Embryonic facial prominence (tissue), 1 donor: ENCODE measurements around the gene TANC1.

Experiments used
- DNase-seq: peaks from one replicate; pipeline ENCODE4 v3.0.0-alpha.2; 2016; ENCODE audit errors: extremely low spot score

The TANC1 gene

DNA sequence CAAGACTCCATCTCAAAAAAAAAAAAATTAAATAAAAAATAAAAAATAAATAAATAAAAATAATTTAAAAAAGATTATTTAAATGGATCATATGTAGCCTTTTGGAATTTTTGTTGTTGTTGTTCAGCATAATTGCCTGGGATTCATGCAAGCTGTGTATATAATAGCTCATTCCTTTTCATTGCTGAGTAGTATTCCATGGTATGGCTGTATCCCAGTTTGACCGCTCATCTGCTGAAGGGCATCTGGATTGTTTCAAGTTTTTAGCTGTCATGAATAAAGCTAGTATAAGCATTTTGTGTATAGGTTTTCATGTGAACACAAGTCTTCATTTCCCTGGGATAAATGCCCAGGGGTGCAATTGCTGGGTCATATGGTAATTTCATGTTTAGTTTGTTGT is 6.4 kb upstream of the TANC1 start:
- no peak for DNase-seq

DNA sequence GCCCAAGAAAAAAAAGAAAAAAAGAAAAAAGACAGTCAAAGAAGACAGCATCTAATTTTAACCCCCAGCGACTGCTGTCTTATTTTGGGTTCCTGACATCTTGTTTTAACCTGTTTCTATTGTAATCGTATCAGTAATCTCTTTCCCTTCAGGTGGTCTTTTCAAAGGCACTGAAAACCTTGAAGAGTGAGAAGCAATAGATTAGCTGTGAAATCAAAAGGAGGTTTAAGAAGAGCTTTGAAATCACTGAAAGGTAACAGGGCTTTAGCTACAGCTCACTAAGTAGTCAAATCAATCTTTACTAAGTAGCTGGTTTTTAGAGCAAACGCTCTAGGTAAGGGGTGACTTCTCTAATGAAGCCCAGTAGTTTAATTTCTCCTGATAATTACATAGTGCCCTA is 5.4 kb upstream of the TANC1 start:
- no peak for DNase-seq

DNA sequence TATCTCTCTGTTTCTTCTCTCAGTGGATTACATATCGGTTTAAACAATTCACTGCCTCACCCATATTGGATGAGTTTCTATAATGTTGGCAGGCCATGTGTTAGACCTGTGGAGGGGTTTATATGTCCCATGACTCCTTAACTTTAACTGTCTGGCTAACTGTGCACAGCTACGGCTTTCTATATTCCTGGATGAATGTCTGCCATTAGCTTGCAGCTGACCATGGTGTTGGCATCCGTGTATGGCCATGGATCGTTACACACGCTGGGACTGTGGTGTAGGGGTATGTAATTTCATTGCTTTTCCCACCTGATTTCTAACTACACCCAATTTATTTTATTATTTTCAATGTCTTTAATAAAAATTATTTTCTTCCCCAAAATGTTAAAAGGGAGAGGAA is 3.3 kb upstream of the TANC1 start:
- DNase-seq: no peak

DNA sequence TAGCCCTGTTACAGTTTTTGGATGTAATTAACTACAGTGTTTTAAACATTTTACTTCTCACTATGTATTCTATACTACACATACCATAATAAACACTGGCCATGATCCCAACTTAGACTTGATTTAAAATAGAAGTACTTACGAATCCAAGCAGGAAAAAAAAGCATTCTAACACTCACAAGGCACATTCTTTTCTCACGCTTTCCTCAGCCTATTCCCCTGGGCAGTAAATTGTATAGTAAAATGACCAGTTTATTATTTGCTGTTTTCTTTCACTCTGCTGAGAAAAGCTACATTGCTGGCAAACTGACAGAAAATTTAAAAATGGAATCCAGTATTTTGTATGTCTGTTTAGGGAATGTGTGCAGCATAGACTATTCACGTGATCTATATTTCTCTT is 2.8 kb upstream of the TANC1 start:
- no peak for DNase-seq

DNA sequence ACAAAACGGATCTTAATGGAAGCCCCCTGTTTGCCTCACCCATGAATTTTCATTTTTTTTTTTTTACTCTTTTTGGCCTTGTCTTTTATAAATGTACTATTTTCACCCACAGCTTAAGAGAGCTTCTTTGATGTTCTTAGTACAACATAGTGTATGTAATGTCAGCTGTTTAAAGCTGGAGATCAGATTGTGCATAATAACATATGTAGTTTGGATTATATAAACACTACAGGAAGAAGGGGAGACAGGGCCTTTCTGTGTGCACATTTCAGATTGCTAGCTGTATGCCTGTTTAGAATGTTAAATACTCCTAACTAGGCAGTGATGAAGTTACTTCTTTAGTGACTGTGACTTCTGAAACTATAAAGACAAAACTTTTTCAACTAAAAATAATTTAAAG is 2.1 kb upstream of the TANC1 start:
- peak; percentile 49 for DNase-seq

DNA sequence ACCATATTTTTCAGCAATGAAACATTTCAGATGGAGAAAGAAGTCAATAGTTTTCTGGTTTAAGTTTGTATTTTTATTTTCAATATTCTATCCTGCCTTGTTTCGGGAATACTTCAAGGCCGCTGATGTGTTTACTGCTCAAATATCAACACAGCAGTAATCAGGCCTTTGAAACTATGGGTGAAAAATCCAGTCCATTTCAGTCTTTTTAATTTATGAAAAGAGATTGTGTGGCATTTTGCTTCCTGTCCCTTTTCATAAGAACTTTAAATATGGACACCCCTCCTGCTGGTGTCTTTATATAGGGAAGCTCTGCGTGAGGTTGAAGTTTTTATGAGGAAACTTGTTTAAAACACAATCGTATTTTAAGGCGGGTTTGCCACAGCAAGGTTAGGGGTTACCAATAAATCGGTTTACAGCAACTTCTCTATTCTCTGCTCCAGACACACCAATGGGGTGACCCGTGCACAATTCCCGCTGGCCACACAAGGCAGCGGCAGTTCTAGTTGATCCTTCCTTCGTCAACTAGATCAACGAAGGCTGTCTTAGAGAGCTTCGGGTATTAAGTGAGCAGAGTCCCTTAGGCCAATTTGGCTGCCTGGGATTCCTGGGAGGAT is 1.2 kb upstream of the TANC1 start:
- DNase-seq: no peak

DNA sequence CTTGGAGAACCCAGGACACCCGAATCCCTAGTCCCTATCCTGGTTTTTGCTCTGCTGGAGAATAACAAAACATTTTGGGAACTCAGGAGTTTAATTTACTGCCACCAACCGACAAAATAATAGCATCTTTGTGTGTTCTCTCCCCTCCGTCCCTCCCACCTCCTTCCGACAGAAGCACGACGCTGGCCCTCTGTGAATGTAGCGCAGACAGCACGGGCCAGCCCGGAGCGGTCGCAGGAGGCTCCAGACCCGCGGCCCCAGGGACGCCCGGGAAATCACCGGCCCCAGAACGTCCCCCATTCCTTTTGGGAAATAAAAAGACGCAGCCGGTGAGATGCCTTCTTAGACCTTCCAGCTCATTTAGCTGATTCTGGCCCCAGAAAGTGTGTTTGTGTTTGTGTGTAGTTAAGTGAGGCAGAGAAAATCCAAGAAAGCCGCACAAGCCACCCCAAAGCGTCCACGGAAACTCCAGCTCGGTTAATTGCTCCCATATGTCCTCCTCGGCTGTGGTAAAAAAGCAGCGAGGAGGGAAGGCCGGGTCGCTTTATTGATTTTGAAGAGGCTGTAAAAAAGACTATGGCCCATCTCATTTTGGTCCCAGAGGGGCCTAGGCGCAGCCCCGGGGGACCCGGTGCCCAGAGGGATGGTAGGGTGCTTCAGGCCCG is 577 bp upstream of the TANC1 start:
- DNase-seq: peak; percentile 71

DNA sequence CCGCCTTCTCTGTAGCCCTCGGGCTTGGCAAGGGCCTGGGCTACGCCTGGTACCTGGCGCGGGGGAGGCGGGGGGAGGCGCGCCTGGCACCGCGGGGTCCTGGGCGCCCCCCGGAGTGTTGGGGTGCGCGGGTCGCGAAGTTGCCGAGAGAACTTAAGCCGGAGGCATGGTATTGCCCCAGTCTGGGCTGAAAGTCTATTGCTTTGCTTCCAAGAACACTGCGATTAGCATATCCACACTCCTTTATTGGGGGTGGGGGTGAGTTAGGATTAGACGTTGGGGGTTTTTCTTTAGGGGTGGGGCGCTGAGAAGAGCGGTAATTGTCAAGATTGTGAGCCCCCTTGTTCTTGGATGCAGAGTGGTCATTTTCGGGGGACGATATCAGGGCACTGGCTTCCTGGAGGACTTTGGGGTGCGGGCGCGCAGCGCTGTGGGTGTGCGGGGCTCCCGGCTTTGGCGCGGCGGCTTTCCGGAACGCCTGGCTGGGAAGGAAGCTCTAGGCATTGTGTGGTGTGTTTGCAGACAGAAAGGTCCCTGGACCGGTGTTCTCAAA is 798 bp downstream of the TANC1 start:
- no peak for DNase-seq

DNA sequence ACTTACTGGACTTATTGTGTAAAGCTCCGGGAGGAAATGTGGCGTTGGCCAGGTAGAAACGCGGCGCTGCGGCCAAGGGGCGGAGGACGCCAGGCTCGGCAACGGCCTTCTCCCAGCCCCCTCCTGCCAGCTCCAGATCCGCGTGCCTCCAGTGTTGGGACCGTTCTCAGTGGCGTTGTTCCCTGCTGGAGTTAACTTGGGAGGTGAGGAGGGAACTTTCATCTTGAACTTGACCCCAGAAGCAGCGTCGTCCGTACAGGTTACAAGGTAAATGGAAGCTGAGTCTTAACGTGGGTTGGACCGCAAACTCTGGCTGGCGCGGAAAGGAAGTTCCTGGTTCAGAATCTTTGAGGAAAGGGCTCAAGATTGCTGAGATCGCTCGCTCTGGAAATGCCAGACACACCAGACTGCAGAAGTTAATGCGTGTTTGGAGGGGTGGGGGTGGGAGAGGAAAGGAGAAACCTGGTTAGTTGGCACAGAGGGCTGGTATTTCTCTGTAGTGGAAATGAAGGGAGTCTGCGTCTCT is 1.3 kb downstream of the TANC1 start:
- DNase-seq: no peak

DNA sequence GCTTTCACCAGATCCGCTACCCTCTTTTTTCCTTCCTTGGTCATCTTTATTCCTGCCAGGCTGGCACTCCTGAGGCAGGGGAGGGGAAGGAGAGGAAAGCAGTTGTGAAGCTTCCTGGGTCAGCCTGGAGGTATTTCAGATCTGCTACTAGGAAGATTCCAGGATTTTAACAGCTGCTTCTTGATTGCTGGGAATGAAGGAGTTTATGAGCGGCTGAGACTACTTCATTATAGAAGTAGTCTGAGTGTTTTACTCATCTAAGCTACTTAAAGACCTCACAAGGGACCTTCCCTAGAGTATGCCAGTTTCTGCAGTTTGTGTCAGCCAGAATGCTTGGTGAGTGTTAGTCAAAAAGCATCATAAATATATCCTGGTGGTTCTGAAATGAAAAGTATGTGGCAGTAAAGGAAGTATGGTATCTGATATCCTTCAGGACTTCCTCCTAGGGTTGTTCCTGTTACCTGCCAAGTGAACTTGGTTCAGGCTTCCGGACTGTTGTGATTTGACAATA is 1.9 kb downstream of the TANC1 start:
- no peak for DNase-seq

DNA sequence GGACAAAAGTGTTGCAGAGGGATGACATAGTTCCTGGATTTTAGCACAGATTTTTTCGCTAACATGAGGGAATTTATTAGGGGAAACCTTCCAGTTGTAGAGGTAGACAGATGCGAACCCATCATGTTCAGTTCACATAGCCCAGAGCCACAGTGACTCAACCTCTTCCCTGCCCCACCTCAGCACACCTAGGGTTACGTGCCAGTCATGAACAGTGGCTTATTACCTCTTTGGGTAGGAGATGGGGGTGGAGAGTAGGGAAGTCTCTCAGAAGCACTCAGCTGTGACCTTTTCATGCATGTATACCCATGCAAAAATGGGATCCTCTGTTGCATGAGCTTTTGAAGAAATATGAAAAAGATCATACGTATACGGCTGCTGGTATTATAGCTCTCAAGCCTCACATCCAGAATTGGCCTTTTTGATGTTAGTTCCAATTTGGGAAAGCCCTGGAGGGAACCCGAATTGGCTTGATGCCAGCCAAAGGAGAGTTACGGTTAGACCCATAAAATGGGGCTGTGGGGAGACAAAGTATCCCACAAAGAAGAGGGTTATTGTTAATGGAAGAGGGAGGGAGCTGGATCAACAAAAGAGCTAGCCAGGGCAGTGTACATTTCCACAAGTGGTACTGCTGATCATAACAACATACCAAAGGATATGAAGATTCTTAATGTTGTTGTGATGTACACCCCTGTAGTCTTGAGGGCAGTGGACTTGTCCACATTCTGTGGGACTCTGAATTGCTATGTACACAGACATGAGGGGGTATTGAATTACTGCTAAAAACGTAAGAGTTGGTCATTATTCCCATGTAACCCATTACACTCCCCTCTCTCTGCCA is 4.9 kb downstream of the TANC1 start:
- peak; percentile 34 for DNase-seq

DNA sequence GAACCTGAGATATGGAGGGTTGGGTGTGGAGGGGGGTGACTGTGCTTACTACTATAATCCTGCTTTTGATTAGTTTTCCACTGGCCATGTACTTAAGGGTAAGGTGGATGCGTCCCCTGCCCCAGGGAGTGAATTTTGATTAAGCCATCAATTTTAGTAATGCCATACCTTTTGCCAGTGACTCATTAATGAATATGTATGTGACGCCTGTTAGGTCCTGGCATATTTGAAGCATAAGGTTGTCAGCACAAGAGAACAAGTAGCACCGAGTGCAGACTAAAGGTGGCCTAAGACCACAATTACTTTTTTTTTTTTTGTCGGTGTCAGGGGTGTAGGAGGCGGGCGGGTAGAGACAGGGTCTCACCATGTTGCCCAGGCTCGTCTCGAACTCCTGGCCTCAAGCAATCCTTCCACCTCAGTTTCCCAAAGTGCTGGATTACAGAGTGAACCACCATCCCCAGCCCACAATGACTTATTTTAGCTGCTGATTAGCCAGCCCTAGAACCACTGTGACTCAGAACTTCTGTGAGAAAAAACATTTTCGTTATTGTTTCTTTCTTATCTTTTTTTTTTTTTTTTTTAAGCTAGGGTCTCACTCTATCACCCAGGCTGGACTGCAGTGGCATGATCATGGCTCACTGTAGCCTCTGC is 7.0 kb downstream of the TANC1 start:
- no peak for DNase-seq

DNA sequence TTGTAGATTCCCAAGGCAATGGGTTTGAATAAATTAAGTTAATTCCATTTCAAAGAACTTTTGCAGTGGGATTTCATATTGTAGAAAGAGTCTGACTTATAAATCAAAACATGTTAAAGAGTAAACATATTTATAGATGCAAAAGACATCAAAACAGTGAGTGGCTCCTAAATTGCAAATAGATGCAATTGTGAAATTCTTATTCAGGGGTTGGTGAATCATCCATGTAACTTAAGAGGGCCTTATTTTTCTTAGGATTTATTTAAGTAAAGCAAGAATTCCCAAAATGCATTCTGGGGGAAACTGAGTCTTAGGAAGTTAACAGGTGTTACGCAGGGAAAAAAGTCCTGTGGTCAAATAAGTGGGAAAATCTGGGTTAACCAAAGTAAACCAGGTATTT is 11.3 kb downstream of the TANC1 start:
- no peak for DNase-seq

DNA sequence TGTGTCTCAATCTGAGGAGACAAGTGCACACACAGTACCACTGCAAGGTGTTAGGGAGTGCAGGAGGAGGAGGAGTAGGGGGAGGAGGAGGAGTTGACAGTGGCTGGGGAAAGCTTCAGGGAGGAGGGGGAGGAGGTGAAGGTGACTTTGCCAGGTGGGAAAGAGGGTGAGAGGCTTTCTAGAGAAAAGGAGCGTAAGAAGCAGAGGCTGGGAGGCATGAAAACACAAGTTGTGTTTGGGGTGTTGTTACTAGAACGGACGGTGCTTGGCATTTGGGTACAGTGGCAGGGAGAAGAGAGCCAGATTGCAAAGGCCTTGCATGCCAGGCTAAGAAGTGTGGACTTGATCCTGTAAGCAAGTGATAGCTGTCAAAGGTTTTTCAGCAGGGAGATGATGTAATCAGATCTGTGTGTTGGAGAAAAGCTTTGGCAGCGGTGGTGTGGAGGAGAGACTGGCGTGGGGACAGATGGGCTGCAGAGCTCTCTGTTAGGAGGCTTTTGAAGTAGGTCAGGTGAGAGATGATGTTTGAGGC is 16.2 kb downstream of the TANC1 start:
- no peak for DNase-seq

DNA sequence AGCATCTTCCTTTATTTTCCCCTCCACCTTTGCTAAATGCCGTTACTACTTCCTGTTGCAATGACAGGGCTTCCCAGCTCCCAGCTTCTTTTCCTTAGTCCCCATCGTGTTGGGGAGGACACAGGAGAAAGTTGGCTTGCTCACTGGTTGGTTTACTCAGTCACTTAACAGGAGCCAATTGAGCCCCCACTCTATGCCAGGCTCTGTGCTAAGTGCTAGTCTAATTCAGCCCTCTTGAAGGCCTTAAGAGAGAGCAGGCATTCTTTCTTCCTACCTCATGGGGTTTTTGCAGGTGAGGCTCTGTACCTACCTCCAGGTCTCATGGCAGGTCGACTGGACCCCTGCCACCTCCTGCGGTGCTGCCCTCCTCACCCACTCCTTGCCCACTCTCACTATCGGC is 20.1 kb downstream of the TANC1 start:
- DNase-seq: no peak

DNA sequence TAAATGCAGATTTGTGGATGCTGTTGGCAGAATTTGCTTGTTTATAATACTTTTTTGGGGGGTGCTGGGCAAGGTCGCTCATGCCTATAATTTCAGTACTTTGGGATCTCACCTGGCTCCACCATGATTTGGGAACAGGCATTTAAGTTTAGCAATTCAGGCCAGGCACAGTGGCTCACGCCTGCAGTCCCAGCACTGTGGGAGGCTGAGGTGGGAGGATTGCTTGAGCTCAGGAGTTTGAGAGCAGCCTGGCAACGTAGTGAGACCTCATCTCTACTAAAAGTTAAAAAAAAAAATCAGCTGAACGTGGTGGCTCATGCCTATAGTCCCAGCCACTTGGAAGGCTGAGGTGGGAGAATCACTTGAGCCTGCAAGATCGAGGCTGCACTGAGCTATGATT is 20.7 kb downstream of the TANC1 start:
- DNase-seq: no peak

DNA sequence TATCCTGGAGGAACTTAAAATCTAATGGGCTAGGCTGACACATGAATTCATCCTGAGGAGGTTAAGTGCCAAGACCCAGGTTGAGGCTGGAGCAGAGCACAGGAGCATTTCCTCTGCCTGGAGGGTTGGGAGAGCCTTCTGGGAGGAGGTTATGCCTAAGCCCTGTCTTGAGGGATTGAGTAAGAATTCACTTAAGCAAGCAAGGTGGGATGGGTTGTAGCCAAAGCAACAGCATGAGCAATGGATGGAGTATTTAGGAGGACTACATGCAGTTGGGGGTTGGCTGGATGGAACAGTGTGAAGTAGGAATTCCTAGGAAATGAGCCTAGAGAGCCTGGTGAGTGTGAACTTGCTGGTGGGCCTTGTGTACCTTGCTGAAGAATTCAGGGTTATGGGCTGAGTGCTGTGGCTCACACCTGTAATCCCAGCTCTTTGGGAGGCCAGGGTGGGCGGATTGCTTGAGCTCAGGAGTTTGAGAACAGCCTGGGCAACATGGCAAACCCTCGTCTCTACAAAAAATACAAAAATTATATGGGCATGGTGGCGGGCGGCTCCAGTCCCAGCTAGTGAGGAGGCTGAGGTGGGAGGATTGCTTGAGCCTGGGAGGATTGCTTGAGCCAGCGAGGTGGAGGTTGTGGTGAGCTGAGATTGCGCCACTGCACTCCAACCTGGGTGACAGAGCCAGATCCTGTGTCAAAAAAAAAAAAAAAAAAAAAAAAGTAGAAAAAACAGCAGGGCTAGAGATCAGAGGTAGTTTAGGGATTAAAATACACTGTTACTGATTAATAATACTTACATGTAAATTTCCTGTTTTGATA is 22.2 kb downstream of the TANC1 start:
- no peak for DNase-seq

DNA sequence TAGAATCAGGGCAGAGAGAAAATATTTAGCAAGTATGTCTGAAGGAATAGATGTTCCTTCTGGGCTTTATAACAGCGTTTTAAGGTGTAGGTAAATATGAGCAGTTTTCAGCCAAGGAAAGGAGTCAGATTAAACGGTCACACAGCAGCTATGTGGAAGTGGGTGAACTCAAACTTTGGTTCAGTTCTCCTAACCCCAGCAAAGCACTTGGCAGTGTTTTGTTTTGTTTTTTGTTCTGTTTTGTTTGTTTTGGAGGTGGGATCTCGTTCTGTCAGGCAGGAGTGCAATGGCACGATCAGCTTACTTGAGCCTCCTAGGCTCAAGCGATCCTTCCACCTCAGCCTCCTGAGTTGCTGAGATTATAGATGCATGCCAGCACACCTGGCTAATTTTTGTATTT is 24.6 kb downstream of the TANC1 start:
- DNase-seq: no peak

DNA sequence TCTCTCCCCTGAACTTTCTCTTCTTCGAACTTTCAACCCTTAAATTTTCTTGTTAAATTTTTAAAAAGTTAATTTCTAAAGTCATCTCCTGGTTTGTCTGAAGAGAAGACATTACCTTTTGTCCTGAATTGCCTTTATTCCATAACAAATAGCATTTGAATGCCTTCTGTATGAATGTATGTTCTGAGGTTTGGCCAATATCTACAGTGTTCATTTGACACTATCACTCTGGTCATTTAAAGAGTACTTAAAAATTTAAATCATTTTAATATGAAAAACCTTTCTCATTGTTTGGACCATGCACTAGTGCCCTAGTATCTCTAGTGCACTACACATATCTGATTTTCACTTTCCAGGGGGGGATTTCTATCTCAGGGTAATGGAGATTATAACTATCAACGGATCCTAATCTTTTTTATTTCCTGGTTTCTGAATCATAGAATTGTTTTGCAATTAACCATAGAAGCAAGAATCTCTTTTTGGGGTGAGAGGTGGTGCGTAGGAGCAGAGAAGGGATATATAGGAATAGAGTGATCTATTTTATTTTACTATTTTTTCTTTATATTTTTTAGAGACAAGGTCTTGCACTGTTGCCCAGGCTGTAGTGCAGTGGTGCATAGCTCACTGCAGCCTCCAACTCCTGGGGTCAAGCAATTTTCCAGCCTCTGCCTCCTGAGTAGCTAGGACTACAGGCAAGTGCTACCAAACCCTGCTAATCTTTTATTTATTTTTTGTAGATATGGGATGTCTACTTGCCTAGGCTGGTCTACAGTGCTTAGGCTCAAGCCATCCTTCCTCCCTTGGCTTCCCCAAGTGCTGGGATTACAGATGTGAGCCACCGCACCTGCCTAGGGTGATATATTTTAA is 25.5 kb downstream of the TANC1 start:
- DNase-seq: no peak
